Bronchial epithelial cell (primary cell): ENCODE results near the gene ASB15. TPM values are rescaled to one million over a fixed set of nuclear protein-coding genes. Genes with fewer than 3 reads are reported as not detected.

Experiments
- DNase-seq: peaks from one replicate; pipeline ENCODE4 v3.0.0-alpha.2; 2010; ENCODE audit warnings: low read depth
- FAIRE-seq: peaks from 2 replicates; lab custom pipeline; 2011; peaks lifted over from hg19 to GRCh38; lab: Jason Lieb, UNC
- H3K27me3 ChIP-seq: 2 replicates; pipeline ENCODE4 v1.5.1; 2011; ENCODE audit warnings: low read length; ENCODE audit not compliant: control insufficient read depth, insufficient read depth
- H3K36me3 ChIP-seq: 2 replicates; pipeline ENCODE4 v1.5.1; 2011; ENCODE audit warnings: low read length; ENCODE audit not compliant: control insufficient read depth, insufficient read depth
- H3K4me3 ChIP-seq: 2 replicates; pipeline ENCODE4 v1.5.1; 2011; ENCODE audit warnings: mild to moderate bottlenecking, low read depth, low read length, control low read depth
- CTCF ChIP-seq: IDR thresholded peaks from 2 replicates; pipeline ENCODE4 v1.5.1; 2011; ENCODE audit warnings: mild to moderate bottlenecking, moderate library complexity, low read length, control low read depth, inconsistent platforms; ENCODE audit not compliant: insufficient read depth, severe bottlenecking
- total RNA-seq: library from RNA; depleted of rRNA; stranded (reverse); fragments of >200 nt; gene quantifications from 2 replicates; pipeline ENCODE4 v1.2.1, GENCODE V29; 2014

Gene ASB15
- total RNA-seq, 1 donor from 2014 or later, result not detected

- no peak for TF ChIP-seq CTCF
- no peaks in the 10 kb centered on the region for H3K36me3 ChIP-seq
- DNase-seq (no peak), FAIRE-seq (no peak)
- H3K4me3 ChIP-seq, result no peak overlapping the region
- no peaks in the 10 kb centered on the region for H3K27me3 ChIP-seq
Observed at GRCh38 chr7:123609883-123610239, 8.2 kb downstream of the ASB15 start.

- TF ChIP-seq CTCF, result no peak
- Histone ChIP-seq H3K4me3 (no peak overlapping the region), H3K36me3 (no peaks in the 10 kb centered on the region), H3K27me3 (no peaks in the 10 kb centered on the region)
- DNase-seq (no peak), FAIRE-seq (no peak)
Observed at GRCh38 chr7:123612024-123612423, 10.4 kb downstream of the ASB15 start.

GRCh38 chr7:123615344-123615743 is 13.7 kb downstream of the ASB15 start:
- FAIRE-seq (no peak), DNase-seq (no peak)
- Histone ChIP-seq H3K4me3 (no peak overlapping the region), H3K27me3 (no peaks in the 10 kb centered on the region), H3K36me3 (no peaks in the 10 kb centered on the region)
- TF ChIP-seq CTCF, result no peak

- Histone ChIP-seq H3K4me3 (no peak overlapping the region), H3K36me3 (no peaks in the 10 kb centered on the region), H3K27me3 (no peaks in the 10 kb centered on the region)
- DNase-seq (no peak), FAIRE-seq (no peak)
- no peak for TF ChIP-seq CTCF
Observed at GRCh38 chr7:123616223-123616622, 14.6 kb downstream of the ASB15 start.

GRCh38 chr7:123621707-123622106 is 20.1 kb downstream of the ASB15 start:
- Histone ChIP-seq H3K4me3 (no peak overlapping the region), H3K36me3 (no peaks in the 10 kb centered on the region), H3K27me3 (no peaks in the 10 kb centered on the region)
- FAIRE-seq (peak; percentile 7), DNase-seq (no peak)
- TF ChIP-seq CTCF, result no peak

- TF ChIP-seq CTCF, result no peak
- Histone ChIP-seq H3K36me3 (no peaks in the 10 kb centered on the region), H3K27me3 (no peaks in the 10 kb centered on the region), H3K4me3 (no peak overlapping the region)
- DNase-seq (peak; percentile 52), FAIRE-seq (peak; percentile 60)
Observed at GRCh38 chr7:123622660-123623386, 21.2 kb downstream of the ASB15 start.
